GM20000 (cell line): Measurements from ENCODE around the gene SNX3.
A peak's percentile ranks its signal among the peaks of the same experiment; 100 is the strongest.
"Not testable (repeated sequence)": the region's sequence is repeated elsewhere in the genome, so short reads cannot be mapped to it uniquely, and the experiment has no call there.

ENCODE experiments used
- DNase-seq: peaks from one replicate; pipeline ENCODE4 v3.0.0; 2012; ENCODE audit warnings: low spot score
- TF ChIP-seq, protein P1 (sequence below): IDR thresholded peaks from 2 replicates; pipeline ENCODE4 v1.5.1; 2012; ENCODE audit warnings: mild to moderate bottlenecking, control low read depth; ENCODE audit errors: extremely low read depth, missing control alignments

Gene SNX3

DNA sequence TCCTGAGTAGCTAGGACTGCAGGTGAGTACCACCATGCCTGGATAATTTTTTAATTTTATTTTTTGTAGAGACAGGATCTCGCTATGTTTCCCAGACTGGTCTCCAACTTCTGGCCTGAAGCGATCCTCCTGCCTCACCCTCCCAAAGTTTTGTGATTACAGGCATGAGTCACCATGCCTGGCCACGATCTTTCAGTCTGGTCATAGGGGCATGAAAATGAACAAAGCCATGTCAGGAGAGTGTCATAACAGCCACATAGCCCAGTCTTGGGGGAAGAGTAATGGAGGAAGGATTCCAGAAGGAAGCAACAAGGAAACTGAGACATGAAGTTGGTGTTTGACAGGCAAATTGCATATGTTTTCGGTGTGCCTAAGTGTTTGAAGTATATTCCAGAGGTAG is 17.0 kb upstream of the SNX3 start:
- no peak for DNase-seq
- TF ChIP-seq, protein P1, sequence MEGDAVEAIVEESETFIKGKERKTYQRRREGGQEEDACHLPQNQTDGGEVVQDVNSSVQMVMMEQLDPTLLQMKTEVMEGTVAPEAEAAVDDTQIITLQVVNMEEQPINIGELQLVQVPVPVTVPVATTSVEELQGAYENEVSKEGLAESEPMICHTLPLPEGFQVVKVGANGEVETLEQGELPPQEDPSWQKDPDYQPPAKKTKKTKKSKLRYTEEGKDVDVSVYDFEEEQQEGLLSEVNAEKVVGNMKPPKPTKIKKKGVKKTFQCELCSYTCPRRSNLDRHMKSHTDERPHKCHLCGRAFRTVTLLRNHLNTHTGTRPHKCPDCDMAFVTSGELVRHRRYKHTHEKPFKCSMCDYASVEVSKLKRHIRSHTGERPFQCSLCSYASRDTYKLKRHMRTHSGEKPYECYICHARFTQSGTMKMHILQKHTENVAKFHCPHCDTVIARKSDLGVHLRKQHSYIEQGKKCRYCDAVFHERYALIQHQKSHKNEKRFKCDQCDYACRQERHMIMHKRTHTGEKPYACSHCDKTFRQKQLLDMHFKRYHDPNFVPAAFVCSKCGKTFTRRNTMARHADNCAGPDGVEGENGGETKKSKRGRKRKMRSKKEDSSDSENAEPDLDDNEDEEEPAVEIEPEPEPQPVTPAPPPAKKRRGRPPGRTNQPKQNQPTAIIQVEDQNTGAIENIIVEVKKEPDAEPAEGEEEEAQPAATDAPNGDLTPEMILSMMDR = no peak

DNA sequence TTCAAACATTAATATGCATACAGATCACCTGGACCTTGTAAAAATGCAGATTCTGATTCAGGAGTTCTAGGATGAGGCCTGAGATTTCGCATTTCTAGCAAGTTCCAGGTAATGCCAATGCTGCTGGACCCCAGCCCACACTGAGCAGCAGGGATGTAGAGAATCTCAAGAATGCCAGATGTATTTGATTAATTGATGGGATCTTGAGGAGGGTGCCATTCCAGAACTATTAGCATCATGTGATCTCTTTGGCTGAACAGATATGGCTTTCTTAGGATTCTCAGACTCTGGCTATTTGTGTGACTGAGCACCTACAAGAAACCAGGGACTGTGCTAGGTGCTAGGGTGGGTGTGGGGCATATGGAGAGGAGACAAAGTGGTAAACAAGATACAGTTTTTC is 16.5 kb upstream of the SNX3 start:
- no peak for DNase-seq
- TF ChIP-seq, protein P1 = no peak

DNA sequence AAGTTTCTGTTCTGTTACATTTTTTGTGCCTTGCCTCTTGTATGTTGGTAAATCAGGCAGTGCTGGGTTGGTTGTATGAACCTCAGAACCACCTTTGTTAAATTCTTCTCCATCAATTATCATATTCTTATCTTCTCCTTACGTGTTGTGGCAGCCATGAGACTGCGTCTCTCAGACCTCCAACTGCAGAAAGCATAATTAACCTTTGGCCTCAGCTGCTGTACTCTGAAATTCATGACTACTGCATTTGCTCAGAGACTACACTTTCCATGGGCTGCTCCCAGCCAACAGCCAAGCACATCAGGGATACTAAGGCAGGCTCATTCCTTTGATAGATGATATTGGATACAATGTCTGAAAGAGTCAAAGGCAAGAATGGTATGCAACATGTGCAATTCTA is 15.1 kb upstream of the SNX3 start:
- TF ChIP-seq, protein P1 = no peak
- DNase-seq = no peak

DNA sequence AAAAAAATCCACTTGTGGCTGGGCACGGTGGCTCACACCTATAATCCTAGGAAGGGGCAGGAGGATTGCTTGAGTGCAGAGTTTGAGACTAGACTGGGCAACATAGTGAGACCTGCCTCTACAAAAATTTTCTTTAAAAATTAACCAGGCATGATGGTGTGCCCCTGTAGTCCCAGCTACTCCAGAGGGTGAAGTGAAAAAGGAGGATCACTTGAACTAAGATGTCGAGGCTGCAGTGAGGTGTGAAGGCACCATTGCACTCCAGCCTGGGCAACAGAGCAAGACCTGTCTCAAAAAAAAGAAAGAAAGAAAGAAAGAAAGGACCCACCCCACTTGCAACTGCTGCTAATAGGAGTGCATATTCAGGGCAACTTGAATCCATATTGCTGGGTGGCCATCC is 13.7 kb upstream of the SNX3 start:
- no peak for DNase-seq
- TF ChIP-seq, protein P1 = no peak

DNA sequence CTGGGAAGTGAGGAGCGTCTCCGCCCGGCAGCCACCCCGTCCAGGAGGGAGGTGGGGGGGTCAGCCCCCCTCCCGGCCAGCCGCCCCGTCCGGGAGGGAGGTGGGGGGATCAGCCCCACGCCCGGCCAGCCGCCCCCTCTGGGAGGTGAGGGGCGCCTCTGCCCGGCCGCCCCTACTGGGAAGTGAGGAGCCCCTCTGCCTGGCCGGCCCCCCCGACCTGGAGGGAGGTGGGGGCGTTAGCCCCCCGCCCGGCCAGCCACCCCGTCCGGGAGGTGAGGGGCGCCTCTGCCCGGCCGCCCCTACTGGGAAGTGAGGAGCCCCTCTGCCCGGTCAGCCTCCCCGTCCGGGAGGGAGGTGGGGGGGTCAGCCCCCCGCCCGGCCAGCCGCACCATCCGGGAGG is 9.1 kb upstream of the SNX3 start:
- DNase-seq = not testable (repeated sequence)

DNA sequence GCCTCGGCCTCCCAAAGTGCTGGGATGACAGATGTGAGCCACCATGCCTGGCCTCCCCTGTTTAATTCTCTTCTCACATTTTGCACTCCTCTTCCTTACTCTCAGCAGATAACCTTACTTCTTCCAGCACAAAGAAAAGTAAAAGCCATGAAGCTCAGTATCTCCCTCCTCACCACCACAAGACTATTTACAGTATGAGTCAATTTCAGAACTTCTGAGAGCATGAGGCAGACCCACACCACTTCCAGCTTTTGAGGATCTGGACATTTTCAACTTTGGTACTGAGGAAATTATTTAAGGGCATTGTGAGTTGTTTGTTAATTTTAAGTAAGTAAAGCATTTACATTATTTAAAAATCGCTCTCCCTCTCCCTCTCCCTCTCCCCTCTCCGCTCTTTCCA is 8.0 kb upstream of the SNX3 start:
- TF ChIP-seq, protein P1 = no peak
- DNase-seq = no peak

DNA sequence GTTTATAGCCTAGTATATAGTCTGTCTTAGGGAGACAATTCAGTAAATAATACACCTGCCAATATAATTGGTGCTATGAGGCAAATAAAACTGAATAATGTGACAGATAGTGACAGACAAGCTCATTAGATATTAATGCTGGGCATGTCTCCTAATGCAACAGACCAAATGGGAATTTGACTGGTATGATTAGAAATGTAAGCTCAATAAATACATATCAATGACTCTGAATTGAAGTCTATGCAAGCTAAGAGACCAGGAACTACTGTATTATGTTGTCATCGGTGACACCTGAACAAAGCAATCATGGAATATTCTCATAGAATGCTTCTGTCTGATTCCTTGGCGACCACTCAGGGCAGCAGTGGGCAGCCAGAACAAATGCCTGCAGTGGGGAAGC is 2.5 kb upstream of the SNX3 start:
- TF ChIP-seq, protein P1 = no peak
- DNase-seq = no peak

DNA sequence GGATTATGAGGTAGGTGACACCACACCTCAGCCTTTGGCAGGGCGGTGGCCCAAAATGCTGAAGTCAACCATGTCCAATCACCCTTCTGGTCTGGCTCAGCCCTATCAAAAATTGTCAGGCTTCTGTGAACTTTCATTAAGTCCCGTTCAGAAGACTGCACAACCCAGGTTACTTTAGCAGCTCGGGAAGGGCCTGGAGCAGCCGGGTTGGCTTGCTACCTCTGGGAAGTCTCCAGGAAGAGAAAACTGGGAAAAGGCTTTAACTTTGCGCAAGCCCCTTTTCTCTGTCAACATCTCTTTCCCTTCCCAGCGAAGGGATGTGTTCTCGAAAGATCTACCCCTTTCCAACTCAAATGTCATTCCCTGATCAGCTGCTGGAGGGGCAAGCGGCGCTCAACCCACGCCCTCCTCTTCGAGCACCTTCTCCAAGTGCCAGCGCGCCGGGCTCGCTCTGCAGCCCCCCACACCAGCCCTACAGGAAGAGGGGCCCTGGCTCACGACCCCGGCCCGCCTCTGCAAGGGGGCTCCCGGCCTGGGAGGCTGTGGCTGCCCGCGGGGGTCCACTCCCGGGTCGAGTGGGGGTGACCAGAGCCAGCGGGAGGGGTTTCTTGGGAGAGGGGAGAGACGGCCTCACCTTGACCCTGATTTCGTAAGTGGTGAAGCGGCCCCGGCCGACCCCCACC is 573 bp downstream of the SNX3 start:
- TF ChIP-seq, protein P1 = no peak
- peak; percentile 64 for DNase-seq
